ENCODE results near the gene CD247.

- TF ChIP-seq POLR2A (IDR thresholded peaks at IDR 0.05) (no peak), CTCF (IDR thresholded peaks at IDR 0.05 in 8 of 11, conservative IDR thresholded peaks at IDR 0.05 in 3 of 11) (no peak)
Observed at GRCh38 chr1:167483790-167484189, 34.5 kb downstream of the CD247 start.
